B cell (primary cell): ENCODE results near the gene YARS2. TPM values are rescaled to one million over a fixed set of nuclear protein-coding genes. Genes with fewer than 3 reads are reported as not detected.

ENCODE experiments used
- ATAC-seq: fragments of 200-7000 bp; cut with Tn5 transposase; one replicate; pipeline ENCODE4 v1.10.0; 2021; ENCODE audit warnings: low read depth, mild to moderate bottlenecking, moderate number of reproducible peaks, moderate library complexity
- CTCF ChIA-PET: fragments of 350-600 bp; sonication (Branson Sonifier 250); formaldehyde crosslinking; loops from one replicate; lab custom pipeline; 2021; ENCODE audit warnings: antibody characterized with exemption, inconsistent platforms; lab: Charles Lee
- POLR2A ChIA-PET: fragments of 350-600 bp; sonication (Branson Sonifier 250); formaldehyde crosslinking; loops from one replicate; lab custom pipeline; 2021; ENCODE audit warnings: antibody characterized with exemption; lab: Charles Lee
- DNase-seq: peaks from one replicate; pipeline ENCODE4 v3.0.0; 2013
- H2AFZ ChIP-seq: 2 replicates; pipeline ENCODE4 v1.6.1; 2012; ENCODE audit warnings: mild to moderate bottlenecking, low read depth, low read length; ENCODE audit not compliant: insufficient read depth, poor library complexity, severe bottlenecking
- H3K27ac ChIP-seq, 2 donors: 1 replicate in 1 of 2; 2 replicates in 1 of 2; pipeline ENCODE4 v1.5.1; 2012 to 2013; ENCODE audit warnings: low read length in 2 of 2, mild to moderate bottlenecking in 2 of 2, moderate library complexity in 1 of 2
- H3K27me3 ChIP-seq, 4 experiments: fragments of 200-600 bp in 1 of 4; sonication (generic) in 1 of 4; replicated peaks in 1 of 4; 1 replicate in 2 of 4; 2 replicates in 2 of 4; pipeline versions ENCODE4 v1.6.1 to v1.7.0; 2013 to 2016; ENCODE audit warnings: low read length in 3 of 4, mild to moderate bottlenecking in 2 of 4, mixed read lengths in 1 of 4, moderate library complexity in 1 of 4; ENCODE audit not compliant: insufficient read depth in 4 of 4, control insufficient read depth in 3 of 4; ENCODE audit errors: control extremely low read depth in 1 of 4
- H3K36me3 ChIP-seq, 2 experiments: replicated peaks in 1 of 2; 1 replicate in 1 of 2; 2 replicates in 1 of 2; pipeline versions ENCODE4 v1.6.1 to v1.7.1; 2013; ENCODE audit warnings: low read length in 1 of 2; ENCODE audit not compliant: insufficient read depth in 2 of 2, control insufficient read depth in 1 of 2; ENCODE audit errors: control extremely low read depth in 1 of 2, extremely low read depth in 1 of 2
- H3K4me1 ChIP-seq, 2 donors: fragments of 200-600 bp in 1 of 2; sonication (generic) in 1 of 2; 1 replicate in 1 of 2; 2 replicates in 1 of 2; pipeline versions ENCODE4 v1.5.1 to v1.6.1; 2013 to 2017; ENCODE audit warnings: low read length in 2 of 2; ENCODE audit not compliant: control insufficient read depth in 2 of 2, insufficient read depth in 2 of 2
- H3K4me2 ChIP-seq: replicated peaks from 2 replicates; pipeline ENCODE3; 2012; ENCODE audit warnings: mild to moderate bottlenecking, low read depth, low read length; ENCODE audit not compliant: poor library complexity, severe bottlenecking
- H3K4me3 ChIP-seq, 5 experiments: fragments of 200-600 bp in 1 of 5; sonication (generic) in 1 of 5; 1 replicate in 3 of 5; 2 replicates in 2 of 5; pipeline versions ENCODE4 v1.5.1 to v1.7.0; 2011 to 2016; ENCODE audit warnings: low read length in 4 of 5, mild to moderate bottlenecking in 4 of 5, low read depth in 2 of 5, control low read depth in 1 of 5, moderate library complexity in 1 of 5; ENCODE audit not compliant: insufficient read depth in 1 of 5; ENCODE audit errors: control extremely low read depth in 1 of 5, extremely low read depth in 1 of 5
- H3K79me2 ChIP-seq: fragments of 200-600 bp; sonication (generic); one replicate; pipeline ENCODE4 v1.6.0; 2016; ENCODE audit warnings: low read length; ENCODE audit not compliant: control insufficient read depth, insufficient read depth
- H3K9ac ChIP-seq: fragments of 200-600 bp; sonication (generic); 2 replicates; pipeline ENCODE4 v1.6.1; 2017; ENCODE audit warnings: mild to moderate bottlenecking, low read length, moderate library complexity
- H3K9me3 ChIP-seq, 3 donors: one replicate each; pipeline versions ENCODE4 v1.6.1 to v1.7.1; 2013; ENCODE audit warnings: low read length in 2 of 3; ENCODE audit not compliant: control insufficient read depth in 2 of 3, insufficient read depth in 1 of 3; ENCODE audit errors: control extremely low read depth in 1 of 3
- H4K20me1 ChIP-seq: 2 replicates; pipeline ENCODE4 v1.6.0; 2012; ENCODE audit warnings: mild to moderate bottlenecking, low read length; ENCODE audit not compliant: insufficient read depth, control insufficient read depth, poor library complexity, severe bottlenecking
- H3K27ac Mint-ChIP-seq: one replicate; pipeline ENCODE4 v1.8.0; 2021; ENCODE audit warnings: mixed read lengths
- H3K27me3 Mint-ChIP-seq: one replicate; pipeline ENCODE4 v1.8.0; 2021; ENCODE audit warnings: mixed read lengths
- H3K4me1 Mint-ChIP-seq: one replicate; pipeline ENCODE4 v1.8.0; 2021; ENCODE audit warnings: mixed read lengths
- H3K4me3 Mint-ChIP-seq: one replicate; pipeline ENCODE4 v1.8.0; 2021; ENCODE audit warnings: mixed read lengths
- H3K9me3 Mint-ChIP-seq: one replicate; pipeline ENCODE4 v1.8.0; 2022; ENCODE audit warnings: mixed read lengths; ENCODE audit not compliant: insufficient read depth
- CTCF ChIP-seq: fragments of 200-600 bp; IDR thresholded peaks from one replicate; pipeline ENCODE4 v1.8.0; 2022; ENCODE audit warnings: antibody characterized with exemption, mild to moderate bottlenecking
- EZH2 ChIP-seq: IDR thresholded peaks from 2 replicates; pipeline ENCODE4 v1.6.1; 2012; ENCODE audit warnings: borderline replicate concordance, low read depth, mild to moderate bottlenecking, moderate library complexity, low read length; ENCODE audit not compliant: insufficient read depth, poor library complexity, severe bottlenecking
- WGBS: methylation state at CpG from one replicate; pipeline ENCODE4 v1.1.5; 2013; ENCODE audit warnings: missing lambda C conversion rate; ENCODE audit not compliant: insufficient coverage; 5-methylcytosine and 5-hydroxymethylcytosine counted together
- intact Hi-C: fragments of 100-400 bp; cut with micrococcal nuclease; formaldehyde crosslinking; loops from one replicate; pipeline ENCODE4 v1.10.0; 2022
- polyA plus RNA-seq: library from polyadenylated mRNA; depleted of rRNA; stranded (reverse); fragments of >200 nt; gene quantifications from 2 replicates; pipeline ENCODE4 v1.2.3, GENCODE V29; 2012
- total RNA-seq, 2 donors: library from RNA; stranded (reverse); fragments of 120-200 nt in 1 of 2; gene quantifications; 1 replicate in 1 of 2; 2 replicates in 1 of 2; pipeline versions ENCODE4 v1.2.3 to v1.2.4, GENCODE V29; 2013 to 2022

YARS2 gene
- total and polyA plus RNA-seq, 2 donors (not counting 1 experiment from before 2014, with no cell fraction given), result 14.6 to 18.8 TPM

GRCh38 chr12:32742133-32742532 lies 13.6 kb downstream of the YARS2 start:
- DNase-seq, result no peak
- no peak overlapping the region for H3K4me3 ChIP-seq

GRCh38 chr12:32739279-32739678 lies 16.4 kb downstream of the YARS2 start:
- DNase-seq (no peak), ATAC-seq (no peak)
- Mint-ChIP-seq H3K4me3 (no peak overlapping the region), H3K4me1 (no peaks in the 10 kb centered on the region), H3K27ac (no peak overlapping the region), H3K9me3 (no peaks in the 10 kb centered on the region), H3K27me3 (no peaks in the 10 kb centered on the region)
- Histone ChIP-seq H3K4me3 (no peak overlapping the region), H3K9ac (no peak overlapping the region), H3K79me2 (peaks cover 3% of the 10 kb centered on the region), H4K20me1 (no peaks in the 10 kb centered on the region), H3K27ac (no peak overlapping the region), H3K4me2 (no peak overlapping the region), H3K9me3 (no peaks in the 10 kb centered on the region), H2AFZ (no peak overlapping the region), H3K36me3 (peaks cover 2 to 51% of the 10 kb centered on the region in 2 experiments), H3K27me3 (no peaks in the 10 kb centered on the region), H3K4me1 (no peaks in the 10 kb centered on the region)
- intact Hi-C loops, result no loop called here
- no CpG with 5 or more reads among the region's 2 CpGs for WGBS
- POLR2A ChIA-PET, result no interaction called here
- CTCF ChIA-PET, result no interaction called here
- no peak for TF ChIP-seq EZH2
- TF ChIP-seq CTCF, result no peak

More at GRCh38 chr12:32742133-32742532, 13.6 kb downstream of the YARS2 start:
- POLR2A ChIA-PET, result no interaction called here
- CTCF ChIA-PET, result interaction anchor here (0.8 kb wide), 1 partner anchor 286 kb away, joined by 3 read pairs; no protein-coding TSS in a partner anchor
- H3K27me3 Mint-ChIP-seq, result no peaks in the 10 kb centered on the region
- intact Hi-C loops, result no loop called here
- H3K4me1 ChIP-seq, result no peaks in the 10 kb centered on the region
- TF ChIP-seq EZH2, result no peak
- no peak for TF ChIP-seq CTCF
- H3K9ac ChIP-seq, result no peak overlapping the region
- WGBS, result 97% methylated on average over 5 of the region's 10 CpGs
- no peak overlapping the region for H3K27ac Mint-ChIP-seq
- H3K4me3 Mint-ChIP-seq, result no peak overlapping the region
- H2AFZ ChIP-seq, result no peak overlapping the region
- H3K27me3 ChIP-seq, result no peaks in the 10 kb centered on the region
- no peaks in the 10 kb centered on the region for H3K9me3 ChIP-seq
- no peak overlapping the region for H3K27ac ChIP-seq
- ATAC-seq, result no peak
- H3K79me2 ChIP-seq, result peaks cover 3% of the 10 kb centered on the region
- no peaks in the 10 kb centered on the region for H4K20me1 ChIP-seq
- no peak overlapping the region for H3K4me2 ChIP-seq
- peaks cover 2 to 69% of the 10 kb centered on the region in 2 experiments for H3K36me3 ChIP-seq
- no peaks in the 10 kb centered on the region for H3K9me3 Mint-ChIP-seq
- H3K4me1 Mint-ChIP-seq, result no peaks in the 10 kb centered on the region
